Vagina (tissue), 2 donors: Measurements from ENCODE around the gene ARID5A. TPM values are rescaled to one million over a fixed set of nuclear protein-coding genes. Genes with fewer than 3 reads are reported as not detected.

Experiments used
- DNase-seq, 2 donors: peaks; one replicate each; pipeline ENCODE4 v3.0.0-alpha.2; 2017; ENCODE audit errors: extremely low spot score in 2 of 2
- H3K27ac ChIP-seq: fragments of 200-600 bp; sonication (generic); one replicate; pipeline ENCODE4 v1.5.1; 2019
- H3K27me3 ChIP-seq: fragments of 200-600 bp; sonication (generic); one replicate; pipeline ENCODE4 v1.5.1; 2019
- H3K36me3 ChIP-seq, 2 donors: fragments of 200-600 bp; sonication (generic); one replicate each; pipeline ENCODE4 v1.5.1; 2017 to 2019
- H3K4me1 ChIP-seq: fragments of 200-600 bp; sonication (generic); one replicate; pipeline ENCODE4 v1.5.1; 2019
- H3K4me3 ChIP-seq, 2 donors: fragments of 200-600 bp; sonication (generic); 1 replicate in 1 of 2; 2 replicates in 1 of 2; pipeline ENCODE4 v1.5.1; 2016 to 2019
- H3K9me3 ChIP-seq: fragments of 200-600 bp; sonication (generic); one replicate; pipeline ENCODE4 v1.5.1; 2019
- POLR2A ChIP-seq, 2 donors: fragments of 450-650 bp; IDR thresholded peaks; one replicate each; pipeline ENCODE4 v1.6.1; 2017; ENCODE audit warnings: antibody characterized with exemption in 2 of 2, mild to moderate bottlenecking in 2 of 2, moderate library complexity in 2 of 2
- POLR2AphosphoS5 ChIP-seq, 2 donors: sonication (generic); formaldehyde crosslinking; IDR thresholded peaks; one replicate each; pipeline ENCODE4 v1.9.0; 2017; ENCODE audit warnings: antibody characterized with exemption in 2 of 2, mild to moderate bottlenecking in 2 of 2, low read depth in 1 of 2; ENCODE audit not compliant: insufficient read depth in 1 of 2
- intact Hi-C: fragments of 100-400 bp; cut with DNase I; formaldehyde crosslinking; loops from one replicate; pipeline ENCODE4 v1.15.1; 2023
- total RNA-seq: library from RNA; depleted of rRNA; stranded (reverse); fragments of >200 nt; gene quantifications from one replicate; pipeline ENCODE4 v1.2.3, GENCODE V29; 2016
- TF ChIP-seq, protein P1 (sequence below), 3 experiments: fragments of 450-650 bp in 2 of 3; fragments of 200-600 bp in 1 of 3; sonication (generic) in 1 of 3; IDR thresholded peaks; one replicate each; pipeline ENCODE4 v1.5.1; 2017 to 2019; ENCODE audit warnings: antibody characterized with exemption in 3 of 3, mild to moderate bottlenecking in 2 of 3, moderate library complexity in 2 of 3

ARID5A gene
- total RNA-seq, 1 donor from 2014 or later, result 34.1 TPM

DNA sequence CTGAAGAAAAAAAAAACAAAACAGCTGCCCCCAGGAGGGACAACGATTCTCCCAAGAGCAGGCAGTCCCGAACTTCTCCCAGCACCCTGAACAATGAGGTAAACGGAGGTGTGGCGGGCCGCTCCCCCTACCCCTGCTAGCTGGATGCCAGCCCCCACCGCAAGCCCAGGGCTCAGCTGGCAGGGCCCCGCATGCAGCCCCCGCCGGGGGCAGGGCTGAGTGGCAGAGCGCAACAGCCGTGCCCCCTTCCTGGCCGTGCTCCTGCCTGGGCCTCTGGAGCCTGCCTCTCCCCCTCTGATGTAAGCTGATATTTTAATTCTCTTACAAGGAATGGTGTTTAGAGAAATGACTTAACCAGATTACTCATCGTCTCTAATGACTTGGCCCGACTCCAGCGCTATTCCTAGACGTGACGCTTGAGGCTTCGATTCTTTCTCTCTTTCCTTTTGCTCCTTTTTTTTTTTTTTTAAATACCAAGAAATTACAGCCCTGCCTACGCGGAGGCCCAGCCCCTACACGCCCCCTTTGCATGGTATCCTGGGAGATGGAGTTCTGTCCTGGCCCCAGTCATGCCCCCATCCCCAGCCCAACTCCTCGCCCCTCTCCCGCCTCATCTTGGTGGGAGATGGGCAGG lies 4.6 kb upstream of the ARID5A start:
- TF ChIP-seq POLR2AphosphoS5 (IDR thresholded peaks at IDR 0.05; ENCODE audit: insufficient read depth in 1 of 2, low read depth in 1 of 2) (peak; percentile 95 to 99), POLR2A (IDR thresholded peaks at IDR 0.05) (peak in 1 of 2 donors; percentile 68)
- TF ChIP-seq, protein P1, sequence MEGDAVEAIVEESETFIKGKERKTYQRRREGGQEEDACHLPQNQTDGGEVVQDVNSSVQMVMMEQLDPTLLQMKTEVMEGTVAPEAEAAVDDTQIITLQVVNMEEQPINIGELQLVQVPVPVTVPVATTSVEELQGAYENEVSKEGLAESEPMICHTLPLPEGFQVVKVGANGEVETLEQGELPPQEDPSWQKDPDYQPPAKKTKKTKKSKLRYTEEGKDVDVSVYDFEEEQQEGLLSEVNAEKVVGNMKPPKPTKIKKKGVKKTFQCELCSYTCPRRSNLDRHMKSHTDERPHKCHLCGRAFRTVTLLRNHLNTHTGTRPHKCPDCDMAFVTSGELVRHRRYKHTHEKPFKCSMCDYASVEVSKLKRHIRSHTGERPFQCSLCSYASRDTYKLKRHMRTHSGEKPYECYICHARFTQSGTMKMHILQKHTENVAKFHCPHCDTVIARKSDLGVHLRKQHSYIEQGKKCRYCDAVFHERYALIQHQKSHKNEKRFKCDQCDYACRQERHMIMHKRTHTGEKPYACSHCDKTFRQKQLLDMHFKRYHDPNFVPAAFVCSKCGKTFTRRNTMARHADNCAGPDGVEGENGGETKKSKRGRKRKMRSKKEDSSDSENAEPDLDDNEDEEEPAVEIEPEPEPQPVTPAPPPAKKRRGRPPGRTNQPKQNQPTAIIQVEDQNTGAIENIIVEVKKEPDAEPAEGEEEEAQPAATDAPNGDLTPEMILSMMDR (IDR thresholded peaks at IDR 0.05), result no peak
- peaks cover 92% of the 10 kb centered on the region for H3K4me1 ChIP-seq
- intact Hi-C loops, result loop anchor here (10.0 kb wide), 1 partner anchor 103 kb away; the partner anchor contains the start of gene KANSL3
- no peaks in the 10 kb centered on the region for H3K9me3 ChIP-seq
- peak overlapping the region; percentile 98 for H3K27ac ChIP-seq
- H3K36me3 ChIP-seq, result no peaks in the 10 kb centered on the region
- no peaks in the 10 kb centered on the region for H3K27me3 ChIP-seq
- DNase-seq, result peak in 1 of 2 donors; percentile 98
- peak overlapping the region; percentile 15 to 32 for H3K4me3 ChIP-seq

DNA sequence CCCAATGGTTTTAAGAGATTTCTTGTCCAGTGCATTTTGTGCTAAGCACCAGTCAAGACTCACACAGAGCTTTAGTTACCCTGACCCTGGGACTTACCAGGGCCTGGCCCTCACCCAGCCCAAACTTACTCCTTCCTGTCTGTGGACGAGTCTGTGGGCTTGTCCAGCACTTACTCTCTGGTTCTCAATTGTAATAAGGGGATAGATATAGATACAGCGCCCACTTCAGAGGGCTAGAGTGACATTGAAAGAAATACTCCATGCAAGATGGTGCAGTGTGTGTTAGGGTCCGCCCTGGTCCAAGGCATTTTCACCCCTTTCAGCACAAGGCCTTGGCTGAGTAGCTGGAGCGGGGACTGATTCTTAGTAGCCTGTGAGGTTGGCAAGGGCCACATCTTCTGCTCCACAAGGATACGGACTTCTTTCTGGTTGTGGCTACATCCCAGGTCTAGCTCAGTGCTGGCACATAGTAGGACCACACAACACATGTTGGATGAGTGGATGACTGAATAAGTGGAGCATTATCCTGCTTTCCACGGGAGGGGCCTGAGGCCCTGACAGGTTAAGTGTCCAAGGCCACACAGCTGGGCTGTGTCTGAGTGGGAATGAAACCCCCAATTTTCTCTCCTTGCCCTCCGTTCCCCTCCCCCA lies 3.8 kb upstream of the ARID5A start:
- Histone ChIP-seq H3K36me3 (no peaks in the 10 kb centered on the region), H3K4me1 (peaks cover 90% of the 10 kb centered on the region), H3K27me3 (no peaks in the 10 kb centered on the region), H3K9me3 (no peaks in the 10 kb centered on the region), H3K4me3 (no peak overlapping the region), H3K27ac (peak overlapping the region; percentile 98)
- no peak for DNase-seq
- TF ChIP-seq, protein P1 (IDR thresholded peaks at IDR 0.05), result no peak
- no peak for TF ChIP-seq POLR2A (IDR thresholded peaks at IDR 0.05)
- TF ChIP-seq POLR2AphosphoS5 (IDR thresholded peaks at IDR 0.05; ENCODE audit: insufficient read depth in 1 of 2, low read depth in 1 of 2), result no peak
- intact Hi-C loops, result loop anchor here (10.0 kb wide), 1 partner anchor 102 kb away; the partner anchor contains the start of gene KANSL3

DNA sequence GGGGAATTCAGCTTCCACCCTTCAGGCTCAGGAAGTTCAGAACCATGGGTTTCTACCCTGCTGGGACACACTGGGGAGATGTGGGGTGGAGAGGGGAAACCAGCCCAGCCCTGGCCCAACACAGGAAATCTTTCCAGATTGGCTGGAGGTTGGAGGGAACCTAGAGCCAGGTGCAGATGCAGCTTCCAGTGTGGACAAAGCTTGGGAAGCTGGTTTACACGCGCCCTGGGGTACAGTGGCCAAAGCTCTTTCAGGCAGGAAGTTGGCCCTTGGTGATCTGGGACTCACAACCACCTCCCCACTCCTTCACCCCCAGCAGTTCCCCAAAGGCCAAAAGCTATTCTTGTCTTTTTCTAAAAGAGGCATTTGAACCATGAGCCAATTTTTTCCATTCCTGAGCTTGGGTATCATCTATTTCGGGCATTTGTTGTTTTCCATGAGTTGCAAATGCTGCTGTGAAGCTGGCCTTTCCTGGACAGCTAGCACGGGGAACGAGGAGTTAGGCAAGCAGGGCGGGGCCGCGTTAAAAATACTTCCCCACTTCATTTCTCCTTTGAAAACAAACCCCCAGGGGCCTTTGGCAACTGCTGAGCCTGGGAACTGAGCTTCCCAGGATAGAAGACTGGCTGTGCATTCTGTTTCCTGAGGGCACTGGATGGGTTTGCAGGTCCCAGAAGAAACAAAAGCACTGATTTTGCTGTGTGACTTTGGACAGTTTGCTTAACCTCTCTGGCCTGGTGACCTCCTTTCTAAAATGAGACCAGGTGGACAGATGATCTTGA lies 3.1 kb upstream of the ARID5A start:
- intact Hi-C loops, result loop anchor here (10.0 kb wide), 1 partner anchor 101 kb away; the partner anchor contains the start of gene KANSL3

DNA sequence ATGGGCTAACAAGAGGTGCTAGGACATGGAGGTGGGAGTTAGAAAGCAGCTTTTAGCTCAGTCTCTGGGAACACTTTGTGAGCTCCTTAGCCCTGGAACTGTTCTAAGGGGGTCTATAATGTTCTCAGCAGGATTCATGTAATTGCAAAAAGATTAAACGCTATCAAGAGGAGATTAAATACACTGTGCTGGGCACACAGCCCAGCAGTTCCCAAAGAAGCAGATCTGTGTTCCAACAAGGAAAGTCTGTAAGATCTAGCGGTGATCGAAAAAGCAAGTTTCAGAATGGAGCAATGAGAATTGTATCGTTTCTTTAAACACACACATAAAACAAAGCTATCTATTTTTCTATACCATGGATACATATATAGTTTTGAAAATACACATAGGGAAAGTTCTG lies 2.4 kb upstream of the ARID5A start:
- no peak for DNase-seq
- intact Hi-C loops, result loop anchor here (10.0 kb wide), 1 partner anchor 101 kb away; the partner anchor contains the start of gene KANSL3
- no peaks in the 10 kb centered on the region for H3K27me3 ChIP-seq
- H3K4me1 ChIP-seq, result peaks cover 90% of the 10 kb centered on the region
- H3K27ac ChIP-seq, result peak overlapping the region; percentile 98
- H3K36me3 ChIP-seq, result no peaks in the 10 kb centered on the region
- no peak for TF ChIP-seq POLR2A (IDR thresholded peaks at IDR 0.05)
- TF ChIP-seq, protein P1 (IDR thresholded peaks at IDR 0.05), result no peak
- TF ChIP-seq POLR2AphosphoS5 (IDR thresholded peaks at IDR 0.05; ENCODE audit: insufficient read depth in 1 of 2, low read depth in 1 of 2), result no peak
- H3K4me3 ChIP-seq, result no peak overlapping the region
- no peaks in the 10 kb centered on the region for H3K9me3 ChIP-seq

More for the DNA sequence above, 3.1 kb upstream of the ARID5A start:
- Histone ChIP-seq H3K4me1 (peaks cover 90% of the 10 kb centered on the region), H3K9me3 (no peaks in the 10 kb centered on the region), H3K4me3 (no peak overlapping the region), H3K27ac (peak overlapping the region; percentile 98), H3K36me3 (no peaks in the 10 kb centered on the region), H3K27me3 (no peaks in the 10 kb centered on the region)
- peak; percentile 52 to 98 for TF ChIP-seq POLR2AphosphoS5 (IDR thresholded peaks at IDR 0.05; ENCODE audit: insufficient read depth in 1 of 2, low read depth in 1 of 2)
- TF ChIP-seq POLR2A (IDR thresholded peaks at IDR 0.05), result no peak
- no peak for DNase-seq

DNA sequence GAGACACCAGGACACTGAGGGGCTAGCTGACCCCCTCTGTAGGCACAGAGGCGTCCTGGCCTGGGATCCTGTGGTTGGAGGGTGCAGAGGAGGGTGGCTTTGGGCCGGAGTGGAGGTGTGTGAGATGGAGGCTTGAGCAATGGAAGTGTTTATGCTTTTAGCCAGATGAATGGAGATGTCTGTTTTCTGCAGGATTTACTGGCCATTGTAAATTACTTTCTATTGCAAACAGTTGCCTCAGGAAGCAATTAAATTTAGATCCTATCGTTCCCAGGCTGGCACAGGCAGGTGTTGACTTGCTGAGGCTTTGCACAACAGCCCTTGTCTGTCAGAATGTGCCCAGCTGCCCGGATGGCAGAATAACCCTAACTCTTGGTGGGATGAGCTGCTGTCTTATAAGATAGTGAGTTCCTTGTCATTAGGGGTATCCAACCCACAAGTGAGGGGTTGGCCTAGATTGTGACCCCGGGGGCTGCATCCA lies 1.8 kb upstream of the ARID5A start:
- H3K4me3 ChIP-seq, result no peak overlapping the region
- H3K27me3 ChIP-seq, result no peaks in the 10 kb centered on the region
- H3K27ac ChIP-seq, result peak overlapping the region; percentile 98
- H3K4me1 ChIP-seq, result peaks cover 90% of the 10 kb centered on the region
- H3K9me3 ChIP-seq, result no peaks in the 10 kb centered on the region
- DNase-seq, result no peak
- intact Hi-C loops, result loop anchor here (5.0 to 10.0 kb wide), 2 partner anchors 100 to 228 kb away; partner anchors contain the start of genes CNNM4 and KANSL3
- TF ChIP-seq POLR2AphosphoS5 (IDR thresholded peaks at IDR 0.05; ENCODE audit: insufficient read depth in 1 of 2, low read depth in 1 of 2), result peak in 1 of 2 donors; percentile 54
- TF ChIP-seq POLR2A (IDR thresholded peaks at IDR 0.05), result no peak
- TF ChIP-seq, protein P1 (IDR thresholded peaks at IDR 0.05), result no peak
- no peaks in the 10 kb centered on the region for H3K36me3 ChIP-seq
